ENCODE results near the gene CPA1. TPM values are rescaled to one million over a fixed set of nuclear protein-coding genes. Genes with fewer than 3 reads are reported as not detected.

Gene CPA1
- polyA plus RNA-seq, 1 experiment = 0.10 TPM

GRCh38 chr7:130394421-130395195 lies 14.3 kb downstream of the CPA1 start:
- no peak overlapping the region for H3K4me3 ChIP-seq (ENCODE audit: low read depth, low read length)
- H3K27me3 ChIP-seq (ENCODE audit: control insufficient read depth, insufficient read depth, low read length) = no peaks in the 10 kb centered on the region
- no peak for DNase-seq (ENCODE audit: low read depth)
- POLR2A ChIA-PET = no interaction called here
- CTCF ChIA-PET = no interaction called here
- no peak for TF ChIP-seq CTCF (IDR thresholded peaks at IDR 0.05; ENCODE audit: insufficient read depth, low read depth, low read length)
- no peaks in the 10 kb centered on the region for H3K36me3 ChIP-seq (ENCODE audit: control insufficient read depth, insufficient read depth, low read length)

GRCh38 chr7:130395421-130395820 lies 15.1 kb downstream of the CPA1 start:
- DNase-seq (ENCODE audit: low read depth) = no peak
- POLR2A ChIA-PET = no interaction called here
- Histone ChIP-seq H3K27me3 (ENCODE audit: control insufficient read depth, insufficient read depth, low read length) (no peaks in the 10 kb centered on the region), H3K4me3 (ENCODE audit: low read depth, low read length) (no peak overlapping the region), H3K36me3 (ENCODE audit: control insufficient read depth, insufficient read depth, low read length) (no peaks in the 10 kb centered on the region)
- TF ChIP-seq CTCF (IDR thresholded peaks at IDR 0.05; ENCODE audit: insufficient read depth, low read depth, low read length) = no peak
- CTCF ChIA-PET = no interaction called here

GRCh38 chr7:130396109-130396508 lies 15.8 kb downstream of the CPA1 start:
- no peaks in the 10 kb centered on the region for H3K36me3 ChIP-seq (ENCODE audit: control insufficient read depth, insufficient read depth, low read length)
- no peaks in the 10 kb centered on the region for H3K27me3 ChIP-seq (ENCODE audit: control insufficient read depth, insufficient read depth, low read length)
- no peak for TF ChIP-seq CTCF (IDR thresholded peaks at IDR 0.05; ENCODE audit: insufficient read depth, low read depth, low read length)
- no peak overlapping the region for H3K4me3 ChIP-seq (ENCODE audit: low read depth, low read length)
- POLR2A ChIA-PET = interaction anchor here (0.5 kb wide), 1 partner anchor 28 kb away, joined by 4 read pairs; no protein-coding TSS in a partner anchor
- CTCF ChIA-PET = interaction anchor here (1.1 to 1.5 kb wide), 2 partner anchors 30 to 37 kb away, joined by 3 to 4 read pairs; no protein-coding TSS in a partner anchor
- no peak for DNase-seq (ENCODE audit: low read depth)

GRCh38 chr7:130397051-130397757 lies 16.9 kb downstream of the CPA1 start:
- POLR2A ChIA-PET = no interaction called here
- no peak for TF ChIP-seq CTCF (IDR thresholded peaks at IDR 0.05; ENCODE audit: insufficient read depth, low read depth, low read length)
- H3K36me3 ChIP-seq (ENCODE audit: control insufficient read depth, insufficient read depth, low read length) = no peaks in the 10 kb centered on the region
- CTCF ChIA-PET = interaction anchor here (1.1 to 1.5 kb wide), 3 partner anchors 31 to 158 kb away, joined by 3 to 4 read pairs (median 4); no protein-coding TSS in a partner anchor
- no peak for DNase-seq (ENCODE audit: low read depth)
- no peak overlapping the region for H3K4me3 ChIP-seq (ENCODE audit: low read depth, low read length)
- no peaks in the 10 kb centered on the region for H3K27me3 ChIP-seq (ENCODE audit: control insufficient read depth, insufficient read depth, low read length)

- no peak for TF ChIP-seq CTCF (IDR thresholded peaks at IDR 0.05; ENCODE audit: insufficient read depth, low read depth, low read length)
- DNase-seq (ENCODE audit: low read depth) = no peak
- peaks cover 2% of the 10 kb centered on the region; the same call in 1 of the 2 replicates for H3K36me3 ChIP-seq (ENCODE audit: control insufficient read depth, insufficient read depth, low read length)
- no peak overlapping the region for H3K4me3 ChIP-seq (ENCODE audit: low read depth, low read length)
- POLR2A ChIA-PET = no interaction called here
- CTCF ChIA-PET = interaction anchor here (1.1 kb wide), 1 partner anchor 159 kb away, joined by 4 read pairs; no protein-coding TSS in a partner anchor
- no peaks in the 10 kb centered on the region for H3K27me3 ChIP-seq (ENCODE audit: control insufficient read depth, insufficient read depth, low read length)
Measured at GRCh38 chr7:130397758-130398073, 17.4 kb downstream of the CPA1 start.

Data from BJ (cell line).